SK-N-MC (cell line): ENCODE results near the gene SRBD1.
A peak's percentile ranks its signal among the peaks of the same experiment; 100 is the strongest.

Experiments
- DNase-seq: peaks from one replicate; pipeline ENCODE4 v3.0.0-alpha.2; 2011; ENCODE audit warnings: low read depth, low spot score
- H3K27ac ChIP-seq: fragments of 200-600 bp; sonication (generic); 2 replicates; pipeline ENCODE4 v1.5.1; 2016; ENCODE audit warnings: mixed run types
- H3K36me3 ChIP-seq: fragments of 200-600 bp; sonication (generic); 2 replicates; pipeline ENCODE4 v1.6.1; 2017; ENCODE audit warnings: antibody characterized with exemption, low read length, mixed read lengths; ENCODE audit not compliant: insufficient read depth
- H3K4me3 ChIP-seq: fragments of 200-600 bp; sonication (generic); 2 replicates; pipeline ENCODE4 v1.5.1; 2016
- H3K9ac ChIP-seq: fragments of 200-600 bp; sonication (generic); 2 replicates; pipeline ENCODE4 v1.8.0; 2017; ENCODE audit warnings: mixed run types, mixed read lengths; ENCODE audit not compliant: insufficient read length
- H3K9me3 ChIP-seq: fragments of 200-600 bp; sonication (generic); 2 replicates; pipeline ENCODE4 v1.6.1; 2017; ENCODE audit warnings: low read depth, mild to moderate bottlenecking, antibody characterized with exemption, low read length, moderate library complexity, mixed read lengths
- EZH2 ChIP-seq: fragments of 200-600 bp; sonication (generic); IDR thresholded peaks from one replicate; pipeline ENCODE4 v1.6.1; 2017; ENCODE audit warnings: antibody characterized with exemption
- FOXP2 ChIP-seq: optimal IDR thresholded peaks from 2 replicates; pipeline ENCODE3; 2011; ENCODE audit warnings: mild to moderate bottlenecking, moderate library complexity; ENCODE audit not compliant: insufficient read depth; ENCODE audit errors: extremely low read length, control extremely low read depth
- POLR2AphosphoS5 ChIP-seq: IDR thresholded peaks from 2 replicates; pipeline ENCODE4 v1.6.1; 2012; ENCODE audit warnings: mild to moderate bottlenecking, low read depth, low read length, borderline replicate concordance

SRBD1 gene

DNA sequence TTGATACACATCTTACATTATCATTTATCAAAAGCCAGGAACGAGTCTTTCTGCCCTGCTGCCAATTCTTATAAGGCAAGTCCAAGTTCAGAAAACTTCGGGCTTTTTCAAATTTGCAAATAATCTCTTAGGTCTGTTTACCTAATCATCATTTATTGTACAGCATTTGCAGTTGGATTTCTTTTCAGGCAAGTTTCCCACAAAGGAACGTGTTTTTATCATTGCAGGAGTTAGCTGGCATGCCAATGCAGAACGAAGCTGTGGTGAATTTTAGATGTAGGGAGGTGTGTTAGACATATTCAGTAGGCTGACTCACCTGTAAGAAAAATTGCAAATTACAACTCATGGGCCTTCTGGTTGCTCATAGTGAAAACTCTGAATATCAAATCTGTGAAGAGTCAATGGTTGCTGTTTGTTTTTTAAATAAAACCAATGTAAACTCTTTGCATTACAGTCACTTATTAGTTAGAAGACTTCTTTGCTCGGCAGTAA lies 209.6 kb downstream of the SRBD1 start:
- H3K9me3 ChIP-seq: no peaks in the 10 kb centered on the region
- TF ChIP-seq EZH2 (no peak), FOXP2 (no peak), POLR2AphosphoS5 (no peak)
- H3K36me3 ChIP-seq: no peaks in the 10 kb centered on the region
- no peak for DNase-seq
- no peak overlapping the region for H3K9ac ChIP-seq
- no peak overlapping the region for H3K27ac ChIP-seq
- no peak overlapping the region for H3K4me3 ChIP-seq

DNA sequence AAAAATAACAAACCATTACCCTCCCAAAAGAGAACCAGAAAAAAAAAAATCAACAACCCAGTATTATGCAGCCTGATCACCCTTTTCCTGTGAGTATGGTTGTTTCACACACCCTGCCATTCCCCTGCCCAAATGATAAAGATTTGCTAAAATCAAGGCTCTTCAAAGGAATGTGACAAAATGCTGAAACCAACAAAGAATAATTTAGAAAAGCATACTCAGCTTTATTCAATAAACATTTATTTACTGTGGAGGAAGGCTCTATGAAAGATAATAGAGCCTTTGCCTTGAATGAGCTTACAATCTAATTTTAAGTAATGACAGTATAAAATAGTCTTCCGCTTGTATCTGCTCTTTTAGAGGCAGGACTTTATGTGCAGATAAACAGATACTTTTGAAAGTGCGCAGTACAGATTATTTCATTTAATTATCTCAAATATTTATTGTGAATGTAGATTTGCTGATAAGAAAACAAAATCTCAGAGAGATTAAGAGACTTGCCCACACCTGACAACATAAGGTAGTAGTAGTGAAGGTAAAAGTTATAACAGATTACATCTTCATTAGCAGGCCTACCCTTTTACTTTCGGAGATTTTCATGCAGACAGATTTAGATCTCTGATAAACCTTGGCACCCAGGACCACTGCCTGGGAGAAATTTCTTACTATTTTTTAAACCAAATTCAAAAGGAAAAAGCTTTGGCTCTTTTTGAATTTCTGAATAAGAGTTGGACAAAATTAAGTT lies 211.9 kb downstream of the SRBD1 start:
- Histone ChIP-seq H3K27ac (no peak overlapping the region), H3K4me3 (no peak overlapping the region), H3K9me3 (no peaks in the 10 kb centered on the region), H3K9ac (no peak overlapping the region), H3K36me3 (no peaks in the 10 kb centered on the region)
- no peak for TF ChIP-seq FOXP2
- TF ChIP-seq POLR2AphosphoS5: no peak
- TF ChIP-seq EZH2: no peak
- DNase-seq: no peak

DNA sequence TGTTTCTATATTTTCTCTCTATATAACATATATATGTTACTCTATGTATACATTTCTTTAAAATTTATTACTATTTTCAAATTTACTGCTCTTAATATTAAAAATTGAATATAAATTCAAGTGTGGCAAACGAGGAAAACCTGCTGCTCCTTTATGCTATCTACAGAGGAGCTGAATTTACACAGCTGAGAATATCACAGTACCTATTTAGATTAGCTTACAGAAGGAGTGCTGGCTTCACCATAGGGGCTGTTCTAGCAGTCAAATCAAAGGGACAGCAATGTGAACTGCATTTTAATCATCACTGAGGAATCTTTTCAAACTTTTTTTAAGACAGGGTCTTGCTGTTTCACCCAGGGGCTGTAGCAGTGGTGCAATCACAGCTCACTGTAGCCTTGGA lies 213.8 kb downstream of the SRBD1 start:
- Histone ChIP-seq H3K9me3 (no peaks in the 10 kb centered on the region), H3K4me3 (no peak overlapping the region), H3K9ac (no peak overlapping the region), H3K36me3 (no peaks in the 10 kb centered on the region), H3K27ac (no peak overlapping the region)
- TF ChIP-seq FOXP2: no peak
- TF ChIP-seq POLR2AphosphoS5: no peak
- no peak for TF ChIP-seq EZH2
- DNase-seq: no peak

DNA sequence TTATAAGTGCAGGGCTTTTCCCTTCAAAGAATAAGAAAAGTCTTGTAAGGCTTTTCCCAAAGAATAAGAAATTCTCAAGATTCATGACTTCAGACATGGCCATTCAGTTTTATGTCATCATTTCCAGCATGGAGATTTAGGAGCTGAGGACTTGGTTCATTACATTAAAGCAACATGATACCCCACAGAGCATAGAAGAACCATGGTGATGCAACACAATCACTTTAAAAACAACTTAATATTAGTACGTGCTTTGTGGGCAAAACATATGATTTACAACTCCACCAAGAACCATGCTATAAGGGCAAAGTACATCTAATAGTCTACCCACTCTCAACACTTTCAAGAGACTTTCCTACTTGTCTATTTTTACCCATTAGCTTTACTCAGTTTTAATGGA lies 214.4 kb downstream of the SRBD1 start:
- DNase-seq: peak; percentile 24

DNA sequence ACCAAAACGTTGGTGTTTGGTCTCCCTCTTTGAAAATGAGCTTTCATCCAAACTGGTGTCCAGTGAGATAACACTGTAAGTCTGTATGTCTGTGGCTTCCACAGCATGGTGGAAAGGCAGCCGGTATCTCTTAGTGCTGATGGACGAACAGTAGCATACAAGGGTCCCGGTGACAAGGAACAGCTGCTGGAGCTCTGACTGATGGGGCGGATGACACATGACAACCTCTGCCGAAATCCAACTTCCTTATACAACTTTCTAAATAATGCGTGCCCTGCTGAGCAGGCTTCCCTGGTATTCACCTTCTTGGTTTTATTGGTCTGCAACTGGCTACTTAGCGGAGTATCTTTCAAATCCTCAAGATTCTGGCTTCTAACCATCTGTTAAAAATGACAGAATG lies 216.2 kb downstream of the SRBD1 start:
- TF ChIP-seq EZH2 (no peak), POLR2AphosphoS5 (no peak), FOXP2 (no peak)
- Histone ChIP-seq H3K4me3 (no peak overlapping the region), H3K9me3 (no peaks in the 10 kb centered on the region), H3K9ac (no peak overlapping the region), H3K27ac (no peak overlapping the region), H3K36me3 (no peaks in the 10 kb centered on the region)
- DNase-seq: no peak

More for the DNA sequence above, 214.4 kb downstream of the SRBD1 start:
- Histone ChIP-seq H3K36me3 (no peaks in the 10 kb centered on the region), H3K9me3 (no peaks in the 10 kb centered on the region), H3K9ac (no peak overlapping the region), H3K27ac (no peak overlapping the region), H3K4me3 (no peak overlapping the region)
- TF ChIP-seq POLR2AphosphoS5: no peak
- no peak for TF ChIP-seq EZH2
- no peak for TF ChIP-seq FOXP2

DNA sequence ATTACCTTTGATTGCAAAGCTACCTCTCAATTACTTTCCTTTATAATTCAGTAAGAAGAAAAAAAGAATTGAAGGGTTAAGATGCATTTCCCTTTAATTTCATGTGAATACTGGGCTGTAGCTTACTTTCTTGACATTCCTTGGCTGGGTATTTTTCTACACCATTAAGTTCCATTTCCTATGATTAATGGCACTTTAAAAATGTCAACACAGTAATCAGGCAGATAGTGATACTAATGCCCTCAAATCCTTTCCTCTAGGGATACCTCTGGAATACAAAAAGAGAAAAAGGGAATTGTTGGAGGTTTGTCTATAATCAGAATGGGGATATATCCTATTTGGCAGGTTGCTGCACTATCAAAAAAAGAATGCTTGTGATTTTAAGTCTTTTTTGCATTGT lies 216.9 kb downstream of the SRBD1 start:
- DNase-seq: no peak
- H3K9ac ChIP-seq: no peak overlapping the region
- TF ChIP-seq POLR2AphosphoS5: no peak
- no peak for TF ChIP-seq FOXP2
- no peak for TF ChIP-seq EZH2

DNA sequence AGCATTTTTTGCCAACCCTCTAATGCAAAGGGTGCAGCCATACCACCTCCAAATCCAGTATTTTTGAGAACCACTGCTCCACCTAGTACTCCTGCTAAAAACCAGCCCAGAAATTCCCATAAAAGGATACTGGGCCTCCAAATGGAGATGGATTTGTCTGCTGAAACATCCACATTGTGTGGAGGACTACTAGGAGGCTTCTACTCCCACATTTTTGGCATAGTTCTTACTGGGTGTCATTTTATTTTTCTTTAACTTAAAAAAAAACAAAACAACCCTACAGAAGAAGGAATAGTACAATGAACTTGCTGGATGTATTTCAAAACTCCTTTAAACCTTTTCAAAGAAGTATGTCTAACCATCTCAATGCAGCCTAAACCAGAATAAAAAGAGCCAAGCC lies 219.2 kb downstream of the SRBD1 start:
- H3K9me3 ChIP-seq: no peaks in the 10 kb centered on the region
- TF ChIP-seq FOXP2 (no peak), EZH2 (no peak), POLR2AphosphoS5 (no peak)
- DNase-seq: no peak
- no peak overlapping the region for H3K27ac ChIP-seq
- no peak overlapping the region for H3K4me3 ChIP-seq
- H3K9ac ChIP-seq: no peak overlapping the region
- no peaks in the 10 kb centered on the region for H3K36me3 ChIP-seq

More for the DNA sequence above, 216.9 kb downstream of the SRBD1 start:
- H3K36me3 ChIP-seq: no peaks in the 10 kb centered on the region
- H3K9me3 ChIP-seq: no peaks in the 10 kb centered on the region
- no peak overlapping the region for H3K4me3 ChIP-seq
- no peak overlapping the region for H3K27ac ChIP-seq

DNA sequence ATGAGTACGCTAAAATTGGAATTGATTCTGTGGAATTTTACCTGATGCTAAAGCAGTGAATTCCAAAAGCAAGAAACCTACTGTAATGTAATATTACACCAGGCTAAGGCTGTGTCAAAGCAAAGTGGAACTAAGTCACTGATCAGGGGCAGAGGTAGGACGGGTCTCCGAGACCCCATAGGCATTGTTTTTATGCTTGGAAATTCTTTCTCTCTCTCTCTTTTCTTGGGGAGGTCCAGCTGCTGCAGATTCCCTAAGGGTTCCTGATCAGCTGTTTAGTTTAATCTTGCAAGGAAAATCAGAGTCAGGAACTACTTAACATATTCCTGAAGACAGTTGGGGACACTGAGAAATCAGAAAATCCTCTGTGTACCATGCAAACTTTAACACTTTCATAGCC lies 220.2 kb downstream of the SRBD1 start:
- no peak for TF ChIP-seq EZH2
- TF ChIP-seq FOXP2: no peak
- TF ChIP-seq POLR2AphosphoS5: no peak
- Histone ChIP-seq H3K27ac (no peak overlapping the region), H3K4me3 (no peak overlapping the region), H3K36me3 (no peaks in the 10 kb centered on the region), H3K9me3 (no peaks in the 10 kb centered on the region), H3K9ac (no peak overlapping the region)
- DNase-seq: no peak

DNA sequence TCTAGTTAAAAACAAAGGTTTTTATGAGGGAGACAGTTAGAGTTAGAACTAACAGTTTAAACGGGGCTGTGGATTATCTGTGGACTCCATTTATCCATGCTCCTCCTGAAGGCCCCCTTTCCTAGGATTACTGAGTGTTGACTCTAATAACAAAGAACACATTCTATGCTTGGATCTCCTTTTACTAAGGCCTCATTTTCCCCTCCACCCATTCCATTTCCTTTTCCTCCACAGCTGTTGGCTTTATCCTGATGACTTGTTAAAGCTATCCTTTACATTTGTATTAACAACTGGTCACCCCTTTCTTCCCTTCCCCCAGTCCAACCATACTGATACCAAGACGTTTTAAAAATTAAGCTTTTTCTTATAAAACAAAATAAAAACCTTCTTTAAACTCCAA lies 220.6 kb downstream of the SRBD1 start:
- H3K4me3 ChIP-seq: no peak overlapping the region

More for the DNA sequence above, 220.6 kb downstream of the SRBD1 start:
- no peak for DNase-seq
- Histone ChIP-seq H3K27ac (no peak overlapping the region), H3K9ac (no peak overlapping the region), H3K36me3 (no peaks in the 10 kb centered on the region), H3K9me3 (no peaks in the 10 kb centered on the region)
- TF ChIP-seq FOXP2 (no peak), POLR2AphosphoS5 (no peak), EZH2 (no peak)
